AG04449 (cell line): Measurements from ENCODE around the gene ARL4C.

ENCODE experiments used
- CTCF ChIA-PET: fragments of 350-600 bp; formaldehyde crosslinking; extraction: SDS; loops from one replicate; lab custom pipeline; 2021; ENCODE audit warnings: antibody characterized with exemption; lab: Yijun Ruan, JAX
- POLR2A ChIA-PET: fragments of 400-600, 350-600 bp; formaldehyde crosslinking; extraction: SDS; loops from one replicate; lab custom pipeline; 2020; ENCODE audit warnings: antibody characterized with exemption, inconsistent platforms; lab: Yijun Ruan, JAX
- DNase-seq: peaks from one replicate; pipeline ENCODE4 v3.0.0-alpha.2; 2010; ENCODE audit warnings: low read depth, low spot score
- H3K4me3 ChIP-seq: 2 replicates; pipeline ENCODE4 v1.5.1; 2011; ENCODE audit warnings: low read depth, mild to moderate bottlenecking, control low read depth, low read length
- CTCF ChIP-seq: IDR thresholded peaks from one replicate; pipeline ENCODE4 v1.5.1; 2011; ENCODE audit warnings: mild to moderate bottlenecking, moderate library complexity, low read length, control low read depth, inconsistent platforms; ENCODE audit not compliant: insufficient read depth; ENCODE audit errors: missing control alignments

The ARL4C gene

GRCh38 chr2:234472155-234472554 lies 24.7 kb downstream of the ARL4C start:
- no peak overlapping the region for H3K4me3 ChIP-seq
- DNase-seq = no peak
- CTCF ChIA-PET = no interaction called here
- POLR2A ChIA-PET = no interaction called here
- no peak for TF ChIP-seq CTCF

GRCh38 chr2:234469972-234470371 lies 26.9 kb downstream of the ARL4C start:
- CTCF ChIA-PET = interaction anchor here (1.1 to 1.4 kb wide), 3 partner anchors 16 to 21 kb away, joined by 3 to 4 read pairs (median 3); no protein-coding TSS in a partner anchor
- no peak overlapping the region for H3K4me3 ChIP-seq
- TF ChIP-seq CTCF = no peak
- DNase-seq = no peak
- POLR2A ChIA-PET = no interaction called here

GRCh38 chr2:234469251-234469845 lies 27.5 kb downstream of the ARL4C start:
- ChIA-PET CTCF (interaction anchor here (1.1 to 1.4 kb wide), 4 partner anchors 15 to 179 kb away, joined by 3 to 4 read pairs (median 3); no protein-coding TSS in a partner anchor), POLR2A (no interaction called here)
- H3K4me3 ChIP-seq = no peak overlapping the region
- DNase-seq = no peak
- TF ChIP-seq CTCF = no peak

- H3K4me3 ChIP-seq = no peak overlapping the region
- TF ChIP-seq CTCF = no peak
- DNase-seq = no peak
- POLR2A ChIA-PET = no interaction called here
- CTCF ChIA-PET = interaction anchor here (1.1 to 1.4 kb wide), 4 partner anchors 16 to 333 kb away, joined by 3 to 4 read pairs (median 4); no protein-coding TSS in a partner anchor
These were observed 28.4 kb downstream of the ARL4C start for GRCh38 chr2:234468503-234468902.

GRCh38 chr2:234467289-234467688 lies 29.6 kb downstream of the ARL4C start:
- DNase-seq = peak; percentile 31
- TF ChIP-seq CTCF = no peak
- ChIA-PET CTCF (interaction anchor here (0.9 kb wide), 1 partner anchor 9 kb away, joined by 4 read pairs; no protein-coding TSS in a partner anchor), POLR2A (interaction anchor here (1.0 kb wide), 1 partner anchor 16 kb away, joined by 3 read pairs; no protein-coding TSS in a partner anchor)
- H3K4me3 ChIP-seq = no peak overlapping the region

GRCh38 chr2:234464291-234464645 lies 32.6 kb downstream of the ARL4C start:
- CTCF ChIA-PET = interaction anchor here (1.1 to 2.6 kb wide), 2 partner anchors 10 to 12 kb away, joined by 4 to 11 read pairs; no protein-coding TSS in a partner anchor
- POLR2A ChIA-PET = no interaction called here
- no peak overlapping the region for H3K4me3 ChIP-seq
- TF ChIP-seq CTCF = no peak
- DNase-seq = no peak
